Endothelial cell of umbilical vein (primary cell): ENCODE results near the gene GNAS. TPM values are rescaled to one million over a fixed set of nuclear protein-coding genes. Genes with fewer than 3 reads are reported as not detected.

ENCODE experiments used
- BruUV-seq: library from RNA; stranded (reverse); fragments of 400-500 nt; replicated peaks from 2 replicates; lab custom pipeline; 2021; lab: Mats Ljungman, UMichigan
- CTCF ChIA-PET: fragments of 300-600, 350-600 bp; sonication (Branson Sonifier 250); formaldehyde crosslinking; loops from one replicate; lab custom pipeline; 2021; ENCODE audit warnings: antibody characterized with exemption, inconsistent platforms; lab: Charles Lee
- POLR2A ChIA-PET: fragments of 300-600, 350-600 bp; sonication (Branson Sonifier 250); formaldehyde crosslinking; loops from one replicate; lab custom pipeline; 2021; ENCODE audit warnings: antibody characterized with exemption, inconsistent platforms; lab: Charles Lee
- DNase-seq: peaks from one replicate; pipeline ENCODE4 v3.0.0-alpha.2; 2011; ENCODE audit warnings: low read depth, low spot score
- FAIRE-seq: peaks from 2 replicates; lab custom pipeline; 2011; peaks lifted over from hg19 to GRCh38; lab: Jason Lieb, UNC
- H2AFZ ChIP-seq: 2 replicates; pipeline ENCODE4 v1.6.0; 2012; ENCODE audit warnings: low read depth, low read length, control low read depth, inconsistent platforms
- H3K27ac ChIP-seq: 2 replicates; pipeline ENCODE4 v1.5.1; 2011; ENCODE audit warnings: low read depth, mild to moderate bottlenecking, control low read depth, low read length, moderate library complexity; ENCODE audit not compliant: insufficient read depth
- H3K27me3 ChIP-seq, 2 experiments: 2 replicates each; pipeline versions ENCODE4 v1.6.0 to v1.6.1; 2011; ENCODE audit warnings: low read length in 2 of 2, mixed read lengths in 1 of 2; ENCODE audit not compliant: control insufficient read depth in 2 of 2, insufficient read depth in 2 of 2
- H3K36me3 ChIP-seq, 2 experiments: 2 replicates in 1 of 2; 3 replicates in 1 of 2; pipeline ENCODE4 v1.5.1; 2011; ENCODE audit warnings: low read length in 2 of 2, mild to moderate bottlenecking in 1 of 2, moderate library complexity in 1 of 2; ENCODE audit not compliant: control insufficient read depth in 2 of 2, insufficient read depth in 2 of 2; ENCODE audit errors: extremely low read depth in 1 of 2
- H3K4me1 ChIP-seq: 3 replicates; pipeline ENCODE4 v1.5.1; 2011; ENCODE audit warnings: mild to moderate bottlenecking, low read length; ENCODE audit not compliant: control insufficient read depth, insufficient read depth; ENCODE audit errors: extremely low read depth
- H3K4me2 ChIP-seq: 2 replicates; pipeline ENCODE4 v1.6.1; 2011; ENCODE audit warnings: low read length, control low read depth, mixed read lengths; ENCODE audit not compliant: insufficient read depth
- H3K4me3 ChIP-seq, 3 experiments: fragments of 200-600 bp in 1 of 3; sonication (generic), shearing (Covaris generic) in 1 of 3; replicated peaks in 1 of 3; 2 replicates each; pipeline ENCODE4 v1.5.1; 2011 to 2016; ENCODE audit warnings: control low read depth in 3 of 3, low read length in 3 of 3, mild to moderate bottlenecking in 2 of 3, inconsistent platforms in 1 of 3, low read depth in 1 of 3, moderate library complexity in 1 of 3; ENCODE audit not compliant: insufficient read depth in 1 of 3
- H3K79me2 ChIP-seq: 2 replicates; pipeline ENCODE4 v1.6.0; 2012; ENCODE audit warnings: low read length, inconsistent platforms; ENCODE audit not compliant: control insufficient read depth, insufficient read depth
- H3K9ac ChIP-seq: replicated peaks from 2 replicates; pipeline ENCODE3; 2011; ENCODE audit warnings: low read length, control low read depth; ENCODE audit not compliant: insufficient read depth; ENCODE audit errors: extremely low read depth
- H3K9me1 ChIP-seq: replicated peaks from 3 replicates; pipeline ENCODE4 v1.6.0; 2011; ENCODE audit warnings: mild to moderate bottlenecking, low read length; ENCODE audit not compliant: control insufficient read depth, insufficient read depth; ENCODE audit errors: extremely low read depth
- H3K9me3 ChIP-seq: replicated peaks from 2 replicates; pipeline ENCODE4 v1.5.1; 2012; ENCODE audit warnings: low read length, inconsistent platforms; ENCODE audit not compliant: control insufficient read depth, insufficient read depth
- H4K20me1 ChIP-seq: replicated peaks from 2 replicates; pipeline ENCODE3; 2011; ENCODE audit warnings: mild to moderate bottlenecking, low read length; ENCODE audit not compliant: control insufficient read depth, insufficient read depth; ENCODE audit errors: extremely low read depth
- CTCF ChIP-seq, 2 donors: IDR thresholded peaks; 1 replicate in 1 of 2; 2 replicates in 1 of 2; pipeline ENCODE4 v1.5.1; 2011; ENCODE audit warnings: low read length in 2 of 2, mild to moderate bottlenecking in 2 of 2, moderate library complexity in 2 of 2, control low read depth in 1 of 2, inconsistent platforms in 1 of 2, low read depth in 1 of 2; ENCODE audit not compliant: insufficient read depth in 1 of 2; ENCODE audit errors: extremely low read depth in 1 of 2
- EZH2 ChIP-seq: IDR thresholded peaks from 2 replicates; pipeline ENCODE4 v1.6.1; 2012; ENCODE audit warnings: borderline replicate concordance, low read depth, mild to moderate bottlenecking, moderate library complexity, low read length, inconsistent platforms; ENCODE audit not compliant: severe bottlenecking
- FOS ChIP-seq: IDR thresholded peaks from 2 replicates; pipeline ENCODE4 v1.6.1; 2011; ENCODE audit warnings: mild to moderate bottlenecking, low read length, moderate library complexity, borderline replicate concordance; ENCODE audit not compliant: insufficient read depth
- GATA2 ChIP-seq: IDR thresholded peaks from 2 replicates; pipeline ENCODE4 v1.7.0; 2011; ENCODE audit warnings: low read depth, mild to moderate bottlenecking, moderate library complexity, mixed read lengths, low read length; ENCODE audit not compliant: insufficient read length, insufficient read depth
- JUN ChIP-seq: IDR thresholded peaks from 2 replicates; pipeline ENCODE4 v1.6.1; 2011; ENCODE audit warnings: borderline replicate concordance, low read depth; ENCODE audit not compliant: insufficient read length, insufficient read depth
- MYC ChIP-seq: IDR thresholded peaks from one replicate; pipeline ENCODE4 v1.6.1; 2011; ENCODE audit warnings: mild to moderate bottlenecking, low read depth, low read length
- POLR2A ChIP-seq: IDR thresholded peaks from 2 replicates; pipeline ENCODE4 v1.6.1; 2012; ENCODE audit warnings: low read depth, mild to moderate bottlenecking, control low read depth, low read length
- POLR2AphosphoS5 ChIP-seq: IDR thresholded peaks from 2 replicates; pipeline ENCODE4 v1.6.1; 2012; ENCODE audit warnings: low read depth, mild to moderate bottlenecking, control low read depth, low read length, moderate library complexity; ENCODE audit not compliant: insufficient read depth
- dilution Hi-C: fragments of 300-500 bp; cut with MboI; formaldehyde crosslinking; loops from one replicate; pipeline ENCODE4 v1.15.0; 2019; ENCODE audit warnings: low sequenced_read_pairs; ENCODE audit not compliant: extremely low pct_ligation_motif_present
- intact Hi-C: fragments of 100-400 bp; cut with micrococcal nuclease; formaldehyde crosslinking; loops from one replicate; pipeline ENCODE4 v1.10.0; 2022
- polyA plus RNA-seq, 4 experiments: library from polyadenylated mRNA; depleted of rRNA in 3 of 4; stranded (reverse) in 3 of 4; unstranded in 1 of 4; fragments of >200 nt; gene quantifications; 2 replicates each; pipeline versions ENCODE4 v1.2.1 to v1.2.3, GENCODE V29; 2011 to 2012; ENCODE audit warnings: missing spikeins in 1 of 4
- total RNA-seq: library from RNA; stranded (reverse); gene quantifications from 2 replicates; pipeline ENCODE4 v1.2.3, GENCODE V29; 2021
- TF ChIP-seq, protein P1 (sequence below): IDR thresholded peaks from 2 replicates; pipeline ENCODE4 v1.6.1; 2011; ENCODE audit not compliant: insufficient read depth, insufficient read length

GNAS gene
- total and polyA plus RNA-seq, 2 donors (not counting 3 experiments of a cell fraction or from before 2014, with no cell fraction given), result 1,141 to 1,882 TPM

DNA sequence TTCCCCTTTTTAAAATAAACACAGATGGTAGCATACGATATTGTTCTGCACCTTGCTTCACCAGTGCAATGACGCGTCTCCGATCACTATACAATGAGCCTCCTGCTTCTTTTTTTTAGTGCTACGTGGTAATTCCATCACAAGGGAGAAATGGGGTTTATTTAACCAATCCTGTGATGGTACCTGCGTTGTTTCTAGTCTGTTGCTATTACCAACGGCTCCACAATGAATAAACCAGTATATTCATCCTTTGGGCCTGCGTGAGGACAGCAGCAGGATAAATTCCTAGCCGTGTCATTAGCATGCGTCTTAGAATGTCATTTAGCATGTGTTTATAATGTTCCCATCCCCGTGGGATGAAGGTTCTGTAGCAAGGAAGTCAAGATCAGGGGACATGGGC lies 44.7 kb upstream of the GNAS start:
- H3K9ac ChIP-seq, result no peak overlapping the region
- no peak overlapping the region for H3K4me3 ChIP-seq
- dilution Hi-C loops, result no loop called here
- no peaks in the 10 kb centered on the region for H3K27me3 ChIP-seq
- ChIA-PET POLR2A (no interaction called here), CTCF (no interaction called here)
- H3K79me2 ChIP-seq, result no peaks in the 10 kb centered on the region
- H3K9me3 ChIP-seq, result no peaks in the 10 kb centered on the region
- H3K9me1 ChIP-seq, result no peaks in the 10 kb centered on the region
- no peak overlapping the region for H3K27ac ChIP-seq
- H3K36me3 ChIP-seq, result no peaks in the 10 kb centered on the region
- no peaks in the 10 kb centered on the region for H4K20me1 ChIP-seq
- BruUV-seq, result no TSS peak
- no peaks in the 10 kb centered on the region for H3K4me1 ChIP-seq
- no peak for TF ChIP-seq EZH2
- TF ChIP-seq GATA2, result no peak
- TF ChIP-seq JUN, result no peak
- TF ChIP-seq MYC, result no peak
- no peak for TF ChIP-seq CTCF (IDR thresholded peaks at IDR 0.05; ENCODE audit: extremely low read depth in 1 of 2, insufficient read depth in 1 of 2, low read depth in 1 of 2, low read length in 2 of 2)
- TF ChIP-seq, protein P1, sequence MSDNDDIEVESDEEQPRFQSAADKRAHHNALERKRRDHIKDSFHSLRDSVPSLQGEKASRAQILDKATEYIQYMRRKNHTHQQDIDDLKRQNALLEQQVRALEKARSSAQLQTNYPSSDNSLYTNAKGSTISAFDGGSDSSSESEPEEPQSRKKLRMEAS, result no peak
- no peak for TF ChIP-seq POLR2AphosphoS5
- no peak for TF ChIP-seq POLR2A
- no peak for TF ChIP-seq FOS
- FAIRE-seq, result no peak
- no peak overlapping the region for H2AFZ ChIP-seq
- DNase-seq, result no peak
- intact Hi-C loops, result no loop called here
- no peak overlapping the region for H3K4me2 ChIP-seq
